Measurements from ENCODE around the gene TMEM120B.

The TMEM120B gene

DNA sequence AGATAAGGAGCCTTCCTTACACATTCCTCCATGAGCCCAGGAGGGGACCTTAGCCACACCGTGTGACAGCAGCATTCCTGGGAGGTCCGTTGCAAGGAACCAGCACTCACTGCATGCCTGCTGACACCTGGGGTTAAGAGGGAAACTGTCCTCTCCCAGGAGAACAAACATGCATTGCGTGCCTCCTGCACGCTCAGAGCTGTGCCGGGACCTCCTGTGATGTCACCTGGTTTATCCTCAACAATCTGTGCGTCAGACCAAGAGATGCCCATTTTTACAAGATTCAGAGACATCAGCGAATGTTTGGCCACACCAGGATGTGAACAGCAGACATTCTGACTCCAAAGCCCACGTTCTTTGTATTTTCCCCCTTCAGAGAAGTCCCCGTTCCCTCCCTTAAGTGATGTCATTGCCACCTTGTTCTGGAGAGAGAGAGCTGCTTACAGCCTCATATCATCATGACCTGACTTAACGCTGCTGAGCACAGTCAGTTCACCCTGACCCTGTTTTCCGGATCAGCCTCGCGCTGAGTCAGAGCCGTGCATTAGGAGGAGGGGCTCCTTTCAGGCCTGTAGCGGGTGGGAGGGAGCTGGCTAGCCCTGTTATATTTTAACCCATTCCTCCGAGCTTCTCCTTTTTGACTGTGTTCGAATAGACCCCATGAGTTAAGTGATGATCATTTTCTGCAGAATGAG lies 36.2 kb downstream of the TMEM120B start:
- FAIRE-seq (no peak), DNase-seq (ENCODE audit: insufficient read length, low spot score) (no peak)
- no peak for TF ChIP-seq CTCF (IDR thresholded peaks at IDR 0.05; ENCODE audit: insufficient read depth, missing control alignments)

- no peak for TF ChIP-seq CTCF (IDR thresholded peaks at IDR 0.05; ENCODE audit: insufficient read depth, missing control alignments)
These were observed 36.7 kb downstream of the TMEM120B start for GRCh38 chr12:121749267-121749666.

DNA sequence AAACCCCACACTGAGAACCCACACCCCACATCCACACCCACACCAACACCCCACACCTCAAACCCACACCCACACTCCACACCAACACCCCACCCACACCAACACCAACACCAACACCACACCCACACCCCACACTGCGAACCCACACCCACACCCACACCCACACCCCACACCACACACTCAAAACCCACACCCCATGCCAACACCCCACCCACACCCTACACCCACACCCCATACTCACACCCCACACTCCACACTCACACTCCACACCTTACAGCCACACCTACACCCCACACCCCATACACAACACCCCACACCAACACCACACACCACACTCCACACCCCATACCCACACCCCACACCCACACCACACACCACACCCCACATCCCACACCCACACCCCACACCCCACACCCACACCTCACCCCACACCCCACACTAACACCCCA lies 38.0 kb downstream of the TMEM120B start:
- no peak for FAIRE-seq
- DNase-seq (ENCODE audit: insufficient read length, low spot score), result no peak
- no peak for TF ChIP-seq CTCF (IDR thresholded peaks at IDR 0.05; ENCODE audit: insufficient read depth, missing control alignments)

More at GRCh38 chr12:121749267-121749666, 36.7 kb downstream of the TMEM120B start:
- DNase-seq (ENCODE audit: insufficient read length, low spot score), result no peak
- no peak for FAIRE-seq

DNA sequence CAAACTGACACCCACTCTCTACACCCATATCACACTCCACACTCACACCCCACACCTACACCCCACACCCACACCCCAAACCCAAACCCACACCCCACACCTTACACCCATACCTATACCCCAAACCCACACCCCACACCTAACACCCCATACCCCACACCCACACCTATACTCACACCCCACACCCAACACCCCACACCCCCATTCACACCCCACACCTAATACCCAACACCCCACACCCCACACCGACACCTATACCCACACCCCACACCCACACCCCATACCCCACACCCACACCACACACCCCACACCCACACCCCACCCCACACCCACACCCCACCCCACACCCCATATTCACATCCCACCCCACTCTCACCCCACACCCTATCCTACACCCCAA lies 38.5 kb downstream of the TMEM120B start:
- FAIRE-seq, result no peak
- DNase-seq (ENCODE audit: insufficient read length, low spot score), result no peak

GRCh38 chr12:121751749-121752351 lies 39.3 kb downstream of the TMEM120B start:
- FAIRE-seq (no peak), DNase-seq (ENCODE audit: insufficient read length, low spot score) (no peak)
- no peak for TF ChIP-seq CTCF (IDR thresholded peaks at IDR 0.05; ENCODE audit: insufficient read depth, missing control alignments)

More for the DNA sequence above, 38.5 kb downstream of the TMEM120B start:
- no peak for TF ChIP-seq CTCF (IDR thresholded peaks at IDR 0.05; ENCODE audit: insufficient read depth, missing control alignments)

- no peak for DNase-seq (ENCODE audit: insufficient read length, low spot score)
- no peak for FAIRE-seq
- TF ChIP-seq CTCF (IDR thresholded peaks at IDR 0.05; ENCODE audit: insufficient read depth, missing control alignments), result no peak
These were observed 41.3 kb downstream of the TMEM120B start for GRCh38 chr12:121753844-121754264.

DNA sequence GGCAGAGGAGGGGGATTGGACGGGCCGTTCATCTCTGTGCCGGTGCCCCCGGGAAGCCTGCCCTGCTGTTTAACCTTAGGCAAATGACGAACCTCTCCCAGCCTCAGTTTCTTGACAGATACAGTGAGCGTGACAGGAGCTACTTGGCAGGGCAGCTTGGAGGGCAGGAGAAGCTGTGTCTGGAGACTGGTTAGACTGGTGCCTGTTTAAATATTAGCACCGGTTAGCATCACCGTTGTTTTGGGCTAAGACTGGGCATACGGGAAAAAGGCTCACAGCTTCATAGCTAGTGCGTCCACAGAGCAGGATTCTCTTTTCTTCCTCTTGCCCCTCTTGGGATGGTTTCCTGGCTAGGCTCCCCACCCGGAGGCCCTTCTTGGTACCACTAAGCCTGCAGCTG lies 42.3 kb downstream of the TMEM120B start:
- no peak for DNase-seq (ENCODE audit: insufficient read length, low spot score)
- no peak for TF ChIP-seq CTCF (IDR thresholded peaks at IDR 0.05; ENCODE audit: insufficient read depth, missing control alignments)
- FAIRE-seq, result no peak
